ENCODE measurements around the gene NLK. TPM values are rescaled to one million over a fixed set of nuclear protein-coding genes. Genes with fewer than 3 reads are reported as not detected.

NLK gene
- total RNA-seq, 1 experiment from 2014 or later = 31.8 TPM

GRCh38 chr17:28020515-28020914 lies 22.0 kb upstream of the NLK start:
- no peak overlapping the region for H3T11ph ChIP-seq (ENCODE audit: low read length)
- H3K4me1 Mint-ChIP-seq = no peaks in the 10 kb centered on the region
- H3K79me1 ChIP-seq (ENCODE audit: insufficient read depth, low read depth, low read length, poor library complexity, severe bottlenecking) = no peaks in the 10 kb centered on the region
- H2BK120ac ChIP-seq (ENCODE audit: low read depth, low read length, poor library complexity, severe bottlenecking) = no peak overlapping the region
- no CpG with 5 or more reads among the region's 1 CpG for WGBS (ENCODE audit: extremely low coverage, insufficient read length, low lambda C conversion rate)
- no peak overlapping the region for H4K5ac ChIP-seq (ENCODE audit: insufficient read length, low read depth, low read length)
- H3K27ac Mint-ChIP-seq = no peak overlapping the region
- no peak overlapping the region for H3K56ac ChIP-seq (ENCODE audit: insufficient read length, low read depth, low read length)
- H2BK15ac ChIP-seq (ENCODE audit: low read depth, low read length) = no peak overlapping the region
- no peak overlapping the region for H2AFZ ChIP-seq (ENCODE audit: low read length)
- H3K14ac ChIP-seq (ENCODE audit: insufficient read depth, low read length) = no peak overlapping the region
- H3K4me1 ChIP-seq (ENCODE audit: insufficient read depth, low read length) = no peaks in the 10 kb centered on the region
- H4K91ac ChIP-seq (ENCODE audit: insufficient read length, low read depth, low read length) = no peak overlapping the region
- TF ChIP-seq, protein P1, sequence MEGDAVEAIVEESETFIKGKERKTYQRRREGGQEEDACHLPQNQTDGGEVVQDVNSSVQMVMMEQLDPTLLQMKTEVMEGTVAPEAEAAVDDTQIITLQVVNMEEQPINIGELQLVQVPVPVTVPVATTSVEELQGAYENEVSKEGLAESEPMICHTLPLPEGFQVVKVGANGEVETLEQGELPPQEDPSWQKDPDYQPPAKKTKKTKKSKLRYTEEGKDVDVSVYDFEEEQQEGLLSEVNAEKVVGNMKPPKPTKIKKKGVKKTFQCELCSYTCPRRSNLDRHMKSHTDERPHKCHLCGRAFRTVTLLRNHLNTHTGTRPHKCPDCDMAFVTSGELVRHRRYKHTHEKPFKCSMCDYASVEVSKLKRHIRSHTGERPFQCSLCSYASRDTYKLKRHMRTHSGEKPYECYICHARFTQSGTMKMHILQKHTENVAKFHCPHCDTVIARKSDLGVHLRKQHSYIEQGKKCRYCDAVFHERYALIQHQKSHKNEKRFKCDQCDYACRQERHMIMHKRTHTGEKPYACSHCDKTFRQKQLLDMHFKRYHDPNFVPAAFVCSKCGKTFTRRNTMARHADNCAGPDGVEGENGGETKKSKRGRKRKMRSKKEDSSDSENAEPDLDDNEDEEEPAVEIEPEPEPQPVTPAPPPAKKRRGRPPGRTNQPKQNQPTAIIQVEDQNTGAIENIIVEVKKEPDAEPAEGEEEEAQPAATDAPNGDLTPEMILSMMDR (conservative IDR thresholded peaks at IDR 0.05) = no peak
- no peaks in the 10 kb centered on the region for H3K23me2 ChIP-seq (ENCODE audit: insufficient read length, low read depth, low read length, poor library complexity, severe bottlenecking)
- no peak overlapping the region for H2BK12ac ChIP-seq (ENCODE audit: insufficient read length, low read depth, low read length)
- H3K9ac ChIP-seq (ENCODE audit: extremely low read depth, insufficient read length, low read length) = no peak overlapping the region
- H3K9me3 Mint-ChIP-seq = no peaks in the 10 kb centered on the region
- H3K9me3 ChIP-seq (ENCODE audit: control insufficient read depth, low read depth, low read length) = no peaks in the 10 kb centered on the region
- H3K27me3 ChIP-seq (ENCODE audit: insufficient read depth, low read length) = no peaks in the 10 kb centered on the region
- no peak overlapping the region for H3K23ac ChIP-seq (ENCODE audit: insufficient read length, low read depth, low read length)
- H3K36me3 Mint-ChIP-seq (ENCODE audit: insufficient read depth in 1 of 3, low read depth in 3 of 3) = no peaks in the 10 kb centered on the region
- H4K20me1 ChIP-seq (ENCODE audit: control insufficient read depth, insufficient read depth, insufficient read length) = no peaks in the 10 kb centered on the region
- H3K4me2 ChIP-seq (ENCODE audit: insufficient read depth, insufficient read length, low read length) = no peak overlapping the region
- H3K4me3 Mint-ChIP-seq = no peak overlapping the region
- H3K18ac ChIP-seq (ENCODE audit: insufficient read length, low read depth, low read length) = no peak overlapping the region
- no peak for DNase-seq
- no peak overlapping the region for H2BK5ac ChIP-seq (ENCODE audit: insufficient read length, low read length)
- H3K27me3 Mint-ChIP-seq (ENCODE audit: low read depth) = no peaks in the 10 kb centered on the region; the same call in 1 of the 2 replicates
- no peak overlapping the region for H2BK20ac ChIP-seq (ENCODE audit: low read depth, low read length, poor library complexity, severe bottlenecking)
- H3K4ac ChIP-seq (ENCODE audit: low read depth, low read length) = no peak overlapping the region
- H3K79me2 ChIP-seq (ENCODE audit: insufficient read depth, low read length) = no peaks in the 10 kb centered on the region
- H3K27ac ChIP-seq (ENCODE audit: insufficient read length, low read depth, low read length) = no peak overlapping the region
- no peak overlapping the region for H4K8ac ChIP-seq (replicated peaks; ENCODE audit: insufficient read length, low read depth, low read length)
- H2AK5ac ChIP-seq (ENCODE audit: insufficient read length, low read length) = no peak overlapping the region

Data from H9 (cell line).